Measurements from ENCODE around the gene PLIN1. TPM values are rescaled to one million over a fixed set of nuclear protein-coding genes. Genes with fewer than 3 reads are reported as not detected.
A peak's percentile ranks its signal among the peaks of the same experiment; 100 is the strongest.

Gene PLIN1
- total RNA-seq, 1 donor from 2014 or later: not detected

- H3K27me3 Mint-ChIP-seq (ENCODE audit: low read depth): no peaks in the 10 kb centered on the region
- H3K36me3 Mint-ChIP-seq (ENCODE audit: low read depth): peaks cover 84% of the 10 kb centered on the region
- DNase-seq (ENCODE audit: low spot score): no peak
- no peaks in the 10 kb centered on the region for H3K4me1 Mint-ChIP-seq (ENCODE audit: low read depth)
- no peak overlapping the region for H3K27ac Mint-ChIP-seq
- H3K4me3 Mint-ChIP-seq (ENCODE audit: low read depth): no peak overlapping the region
- intact Hi-C loops (cut with micrococcal nuclease): no loop called here
- H3K9me3 Mint-ChIP-seq: no peaks in the 10 kb centered on the region
Observed at GRCh38 chr15:89627256-89627970, 51.8 kb downstream of the PLIN1 start.

DNA sequence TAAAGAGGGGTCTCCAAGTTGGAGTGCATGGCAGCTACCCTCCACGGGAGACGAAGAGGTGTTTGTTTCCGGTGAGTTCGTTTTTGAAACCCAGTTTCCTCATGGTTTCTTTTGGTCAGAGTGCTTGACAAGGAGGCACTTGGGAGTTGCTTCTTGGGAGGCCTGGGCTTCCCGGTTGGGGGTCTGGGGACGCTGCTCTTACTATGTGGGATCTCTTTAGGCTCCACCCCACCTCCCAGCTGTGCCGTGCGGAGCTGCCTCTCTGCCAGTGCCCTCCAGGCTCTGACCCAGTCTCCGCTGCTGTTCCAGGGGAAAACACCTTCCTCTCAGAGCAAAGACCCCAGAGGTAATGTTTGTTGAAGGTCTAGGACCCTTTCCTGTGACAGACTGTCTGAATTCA, 53.5 kb downstream of the PLIN1 start:
- Mint-ChIP-seq H3K4me3 (ENCODE audit: low read depth) (no peak overlapping the region), H3K27me3 (ENCODE audit: low read depth) (no peaks in the 10 kb centered on the region), H3K36me3 (ENCODE audit: low read depth) (peaks cover 86% of the 10 kb centered on the region), H3K27ac (no peak overlapping the region), H3K9me3 (no peaks in the 10 kb centered on the region), H3K4me1 (ENCODE audit: low read depth) (no peaks in the 10 kb centered on the region)
- intact Hi-C loops (cut with micrococcal nuclease): no loop called here
- no peak for DNase-seq (ENCODE audit: low spot score)

DNA sequence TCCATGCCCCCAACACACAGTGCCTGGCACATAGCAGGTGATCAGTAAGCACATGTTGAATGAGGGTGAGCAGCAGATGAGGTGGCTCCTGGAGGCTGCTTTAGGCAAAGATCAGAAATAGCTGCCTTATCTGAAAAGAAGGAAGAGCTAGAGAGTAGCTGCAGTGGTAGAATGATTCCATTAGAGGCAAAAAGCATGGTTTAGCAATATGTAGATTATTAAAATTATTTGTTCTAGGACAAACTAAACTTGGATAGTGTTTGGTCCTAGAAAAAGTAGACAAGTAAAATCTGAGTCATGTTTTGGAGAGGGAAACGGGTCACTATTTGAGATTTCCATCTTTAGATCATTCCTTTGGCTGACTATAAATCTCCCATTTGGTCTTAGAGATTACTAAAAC, 56.0 kb downstream of the PLIN1 start:
- Mint-ChIP-seq H3K27ac (peak overlapping the region; percentile 15), H3K36me3 (ENCODE audit: low read depth) (peaks cover 89% of the 10 kb centered on the region), H3K4me3 (ENCODE audit: low read depth) (no peak overlapping the region), H3K9me3 (no peaks in the 10 kb centered on the region), H3K27me3 (ENCODE audit: low read depth) (no peaks in the 10 kb centered on the region), H3K4me1 (ENCODE audit: low read depth) (no peaks in the 10 kb centered on the region)
- DNase-seq (ENCODE audit: low spot score): no peak
- intact Hi-C loops (cut with micrococcal nuclease): no loop called here

- H3K36me3 Mint-ChIP-seq (ENCODE audit: low read depth): peaks cover 83% of the 10 kb centered on the region
- no peak overlapping the region for H3K27ac Mint-ChIP-seq
- DNase-seq (ENCODE audit: low spot score): no peak
- H3K4me1 Mint-ChIP-seq (ENCODE audit: low read depth): no peaks in the 10 kb centered on the region
- no peak overlapping the region for H3K4me3 Mint-ChIP-seq (ENCODE audit: low read depth)
- no peaks in the 10 kb centered on the region for H3K27me3 Mint-ChIP-seq (ENCODE audit: low read depth)
- no peaks in the 10 kb centered on the region for H3K9me3 Mint-ChIP-seq
- intact Hi-C loops (cut with micrococcal nuclease): no loop called here
Observed at GRCh38 chr15:89621547-89621946, 57.6 kb downstream of the PLIN1 start.

DNA sequence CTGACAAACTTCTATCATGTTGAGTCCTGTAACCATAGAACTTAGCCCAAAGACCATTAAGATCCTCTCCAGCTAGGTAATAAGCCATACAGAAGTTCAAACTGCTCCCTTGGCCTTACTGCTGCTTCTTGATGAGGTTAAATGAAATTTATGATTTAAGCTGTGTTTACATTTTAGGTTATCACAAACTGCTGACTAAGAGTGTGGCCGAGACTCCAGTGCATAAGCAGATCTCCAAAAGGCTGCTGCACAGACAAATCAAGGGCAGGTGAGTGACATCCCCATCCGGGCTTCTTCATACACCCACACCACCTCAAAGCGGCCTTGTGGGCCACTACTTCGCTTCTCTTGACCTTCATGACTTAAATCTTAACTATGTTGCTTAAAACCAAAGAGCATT, 62.9 kb downstream of the PLIN1 start:
- Mint-ChIP-seq H3K36me3 (ENCODE audit: low read depth) (peaks cover 82% of the 10 kb centered on the region), H3K9me3 (peaks cover 24% of the 10 kb centered on the region), H3K4me1 (ENCODE audit: low read depth) (peaks cover 2% of the 10 kb centered on the region), H3K27ac (no peak overlapping the region), H3K27me3 (ENCODE audit: low read depth) (no peaks in the 10 kb centered on the region), H3K4me3 (ENCODE audit: low read depth) (no peak overlapping the region)
- intact Hi-C loops (cut with micrococcal nuclease): no loop called here
- no peak for DNase-seq (ENCODE audit: low spot score)

- peaks cover 35% of the 10 kb centered on the region for H3K9me3 Mint-ChIP-seq
- intact Hi-C loops (cut with micrococcal nuclease): no loop called here
- no peaks in the 10 kb centered on the region for H3K27me3 Mint-ChIP-seq (ENCODE audit: low read depth)
- peaks cover 4% of the 10 kb centered on the region for H3K4me1 Mint-ChIP-seq (ENCODE audit: low read depth)
- no peak overlapping the region for H3K27ac Mint-ChIP-seq
- peaks cover 82% of the 10 kb centered on the region for H3K36me3 Mint-ChIP-seq (ENCODE audit: low read depth)
- no peak for DNase-seq (ENCODE audit: low spot score)
- no peak overlapping the region for H3K4me3 Mint-ChIP-seq (ENCODE audit: low read depth)
Observed at GRCh38 chr15:89615135-89615534, 64.0 kb downstream of the PLIN1 start.

Other genes starting within 250 kb of the PLIN1 start
- gene RHCG, start 182.8 kb downstream of the PLIN1 start, total RNA-seq: not detected in 2 replicates
- gene TICRR, start 103.9 kb downstream of the PLIN1 start, total RNA-seq: 18.0 and 18.7 TPM in 2 replicates
- gene KIF7, start 23.9 kb downstream of the PLIN1 start, total RNA-seq: 3.5 and 4.2 TPM in 2 replicates
- gene PEX11A, start 11.4 kb upstream of the PLIN1 start, total RNA-seq: 1.0 and 1.8 TPM in 2 replicates
- not detected in 2 replicates for gene WDR93, start 11.4 kb upstream of the PLIN1 start, total RNA-seq
- 7.1 and 7.5 TPM in 2 replicates for gene MESP1, start 71.9 kb upstream of the PLIN1 start, total RNA-seq
- gene MESP2, start 97.0 kb upstream of the PLIN1 start, total RNA-seq: 0.39 and 0.41 TPM in 2 replicates
- 2.4 and 3.6 TPM in 2 replicates for gene ANPEP, start 135.5 kb upstream of the PLIN1 start, total RNA-seq
- gene AP3S2, start 214.6 kb upstream of the PLIN1 start, total RNA-seq: 20.6 and 24.6 TPM in 2 replicates
- not detected in 2 replicates for gene ARPIN, start 233.6 kb upstream of the PLIN1 start, total RNA-seq